Measurements from ENCODE around the gene MRPL22. TPM values are rescaled to one million over a fixed set of nuclear protein-coding genes. Genes with fewer than 3 reads are reported as not detected.
A peak's percentile ranks its signal among the peaks of the same experiment; 100 is the strongest.

The MRPL22 gene
- total and polyA plus RNA-seq, 2 of the 13 experiments (the other 11 are each of a cell fraction or from before 2014, with no cell fraction given): 66.8 to 84.8 TPM

GRCh38 chr5:155008669-155009068 lies 67.8 kb downstream of the MRPL22 start (continued):
- TF ChIP-seq MYNN (CRISPR knock-in tag; IDR thresholded peaks at IDR 0.05; ENCODE audit: low read depth) (no peak), MAF1 (CRISPR knock-in tag; IDR thresholded peaks at IDR 0.05; ENCODE audit: borderline replicate concordance) (no peak), EED (CRISPR knock-in tag; IDR thresholded peaks at IDR 0.05) (no peak), ZZZ3 (CRISPR knock-in tag; IDR thresholded peaks at IDR 0.05; ENCODE audit: borderline replicate concordance) (no peak), SRSF4 (IDR thresholded peaks at IDR 0.05; ENCODE audit: low read depth, low read length, poor library complexity, severe bottlenecking) (no peak), ZNF33B (CRISPR knock-in tag; IDR thresholded peaks at IDR 0.05) (no peak), ZNF775 (CRISPR knock-in tag; IDR thresholded peaks at IDR 0.05; ENCODE audit: borderline replicate concordance) (no peak), ZFP41 (CRISPR knock-in tag; IDR thresholded peaks at IDR 0.05; ENCODE audit: borderline replicate concordance) (no peak), ZMYM2 (CRISPR knock-in tag; IDR thresholded peaks at IDR 0.05) (peak; percentile 73; the same call in 1 of the 2 replicates), ZFP37 (CRISPR knock-in tag; IDR thresholded peaks at IDR 0.05; ENCODE audit: borderline replicate concordance) (no peak), TBP (CRISPR knock-in tag; IDR thresholded peaks at IDR 0.05) (no peak), TAF15 (IDR thresholded peaks at IDR 0.05; ENCODE audit: low read depth, low read length, poor library complexity, severe bottlenecking) (no peak), POLR2AphosphoS2 (IDR thresholded peaks at IDR 0.05; ENCODE audit: low read depth, low read length) (no peak), MXI1 (IDR thresholded peaks at IDR 0.05; ENCODE audit: borderline replicate concordance, low read depth, low read length) (peak; percentile 17; the same call in 1 of the 3 replicates), PHB2 (IDR thresholded peaks at IDR 0.05; ENCODE audit: partially characterized antibody) (no peak), FOXP1 (IDR thresholded peaks at IDR 0.05) (no peak), FOXP1 (CRISPR knock-in tag; IDR thresholded peaks at IDR 0.05) (peak; percentile 49), CENPT (CRISPR knock-in tag; IDR thresholded peaks at IDR 0.05; ENCODE audit: low read depth) (no peak), KLF11 (CRISPR knock-in tag; IDR thresholded peaks at IDR 0.05) (no peak), HDAC2 (CRISPR knock-in tag; IDR thresholded peaks at IDR 0.05) (peak; percentile 68; the same call in 1 of the 2 replicates), ESRRA (CRISPR knock-in tag; IDR thresholded peaks at IDR 0.05; ENCODE audit: low read depth) (no peak), ZNF615 (CRISPR knock-in tag; IDR thresholded peaks at IDR 0.05; ENCODE audit: borderline replicate concordance) (no peak), MYC (CRISPR knock-in tag; IDR thresholded peaks at IDR 0.05; ENCODE audit: borderline replicate concordance) (no peak), TCF12 (IDR thresholded peaks at IDR 0.05) (no peak), TCF12 (CRISPR knock-in tag; IDR thresholded peaks at IDR 0.05) (no peak), ZNF674 (CRISPR knock-in tag; IDR thresholded peaks at IDR 0.05; ENCODE audit: low read depth) (no peak), KDM1A (CRISPR knock-in tag; IDR thresholded peaks at IDR 0.05) (peak; percentile 79), ZIK1 (CRISPR knock-in tag; IDR thresholded peaks at IDR 0.05; ENCODE audit: borderline replicate concordance, low read depth) (no peak), ZBTB20 (CRISPR knock-in tag; IDR thresholded peaks at IDR 0.05; ENCODE audit: borderline replicate concordance, low read depth) (no peak)
- TF ChIP-seq, protein P1, sequence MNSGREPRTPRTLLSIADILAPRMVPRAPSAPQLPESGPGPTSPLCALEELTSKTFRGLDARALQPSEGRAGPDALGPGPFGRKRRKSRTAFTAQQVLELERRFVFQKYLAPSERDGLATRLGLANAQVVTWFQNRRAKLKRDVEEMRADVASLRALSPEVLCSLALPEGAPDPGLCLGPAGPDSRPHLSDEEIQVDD (CRISPR knock-in tag; IDR thresholded peaks at IDR 0.05; ENCODE audit: borderline replicate concordance): no peak
- TF ChIP-seq, protein P2, sequence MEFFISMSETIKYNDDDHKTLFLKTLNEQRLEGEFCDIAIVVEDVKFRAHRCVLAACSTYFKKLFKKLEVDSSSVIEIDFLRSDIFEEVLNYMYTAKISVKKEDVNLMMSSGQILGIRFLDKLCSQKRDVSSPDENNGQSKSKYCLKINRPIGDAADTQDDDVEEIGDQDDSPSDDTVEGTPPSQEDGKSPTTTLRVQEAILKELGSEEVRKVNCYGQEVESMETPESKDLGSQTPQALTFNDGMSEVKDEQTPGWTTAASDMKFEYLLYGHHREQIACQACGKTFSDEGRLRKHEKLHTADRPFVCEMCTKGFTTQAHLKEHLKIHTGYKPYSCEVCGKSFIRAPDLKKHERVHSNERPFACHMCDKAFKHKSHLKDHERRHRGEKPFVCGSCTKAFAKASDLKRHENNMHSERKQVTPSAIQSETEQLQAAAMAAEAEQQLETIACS (CRISPR knock-in tag; IDR thresholded peaks at IDR 0.05): no peak
